OCI-LY3 (cell line): ENCODE data around the gene PFKFB3.

ENCODE experiments used
- EZH2phosphoT487 ChIP-seq: fragments of 200-600 bp; shearing (Covaris generic); IDR thresholded peaks from 2 replicates; pipeline ENCODE4 v1.6.1; 2018; ENCODE audit warnings: antibody characterized with exemption, mixed run types, low read depth
- TF ChIP-seq, protein P1 (sequence below): fragments of 200-600, 300-600 bp; sonication (generic); IDR thresholded peaks from 2 replicates; pipeline ENCODE4 v1.5.1; 2014; ENCODE audit warnings: antibody characterized with exemption, low read length, low read depth

DNA sequence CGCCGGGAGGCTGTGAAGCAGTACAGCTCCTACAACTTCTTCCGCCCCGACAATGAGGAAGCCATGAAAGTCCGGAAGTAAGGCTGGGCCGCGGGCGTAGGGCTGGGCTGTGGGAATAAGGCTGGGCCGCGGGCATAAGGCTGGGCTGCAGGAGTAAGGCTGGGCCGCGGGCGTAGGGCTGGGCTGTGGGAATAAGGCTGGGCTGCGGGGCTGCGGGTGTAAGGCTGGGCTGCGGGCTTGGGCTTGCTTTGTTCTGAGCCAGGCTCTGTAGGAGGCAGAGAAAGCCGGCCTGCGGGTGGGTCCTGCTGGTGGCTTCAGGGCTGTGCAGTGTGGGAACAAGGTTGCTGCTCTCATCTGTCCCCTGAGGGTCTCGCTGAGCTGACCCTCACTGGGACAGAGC is 12.5 kb downstream of the PFKFB3 start:
- TF ChIP-seq, protein P1, sequence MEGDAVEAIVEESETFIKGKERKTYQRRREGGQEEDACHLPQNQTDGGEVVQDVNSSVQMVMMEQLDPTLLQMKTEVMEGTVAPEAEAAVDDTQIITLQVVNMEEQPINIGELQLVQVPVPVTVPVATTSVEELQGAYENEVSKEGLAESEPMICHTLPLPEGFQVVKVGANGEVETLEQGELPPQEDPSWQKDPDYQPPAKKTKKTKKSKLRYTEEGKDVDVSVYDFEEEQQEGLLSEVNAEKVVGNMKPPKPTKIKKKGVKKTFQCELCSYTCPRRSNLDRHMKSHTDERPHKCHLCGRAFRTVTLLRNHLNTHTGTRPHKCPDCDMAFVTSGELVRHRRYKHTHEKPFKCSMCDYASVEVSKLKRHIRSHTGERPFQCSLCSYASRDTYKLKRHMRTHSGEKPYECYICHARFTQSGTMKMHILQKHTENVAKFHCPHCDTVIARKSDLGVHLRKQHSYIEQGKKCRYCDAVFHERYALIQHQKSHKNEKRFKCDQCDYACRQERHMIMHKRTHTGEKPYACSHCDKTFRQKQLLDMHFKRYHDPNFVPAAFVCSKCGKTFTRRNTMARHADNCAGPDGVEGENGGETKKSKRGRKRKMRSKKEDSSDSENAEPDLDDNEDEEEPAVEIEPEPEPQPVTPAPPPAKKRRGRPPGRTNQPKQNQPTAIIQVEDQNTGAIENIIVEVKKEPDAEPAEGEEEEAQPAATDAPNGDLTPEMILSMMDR: no peak
- no peak for TF ChIP-seq EZH2phosphoT487
